Panc1 (cell line): ENCODE results near the gene FEV. TPM values are rescaled to one million over a fixed set of nuclear protein-coding genes. Genes with fewer than 3 reads are reported as not detected.

ENCODE experiments used
- ATAC-seq: fragments of 200-7000 bp; cut with Tn5 transposase; 2 replicates; pipeline ENCODE4 v1.9.1; 2020; ENCODE audit warnings: mild to moderate bottlenecking, moderate library complexity
- BruUV-seq: library from RNA; stranded (reverse); fragments of 400-500 nt; replicated peaks from 2 replicates; lab custom pipeline; 2021; lab: Mats Ljungman, UMichigan
- CTCF ChIA-PET: fragments of 300-600 bp; sonication (Branson Sonifier 250); formaldehyde crosslinking; loops from one replicate; lab custom pipeline; 2022; ENCODE audit warnings: antibody characterized with exemption; lab: Charles Lee
- POLR2A ChIA-PET: fragments of 300-600 bp; sonication (Branson Sonifier 250); formaldehyde crosslinking; loops from one replicate; lab custom pipeline; 2022; ENCODE audit warnings: antibody characterized with exemption; lab: Charles Lee
- DNase-seq: peaks from one replicate; pipeline ENCODE4 v3.0.0-alpha.2; 2010; ENCODE audit warnings: low read depth, low spot score
- H3K27ac ChIP-seq: 2 replicates; pipeline ENCODE4 v1.5.1; 2011; ENCODE audit warnings: mild to moderate bottlenecking, low read length, inconsistent platforms
- H3K27me3 ChIP-seq: fragments of 200-500 bp; sonication (Bioruptor generic); 2 replicates; pipeline ENCODE4 v1.6.0; 2014; ENCODE audit warnings: low read length, inconsistent platforms; ENCODE audit not compliant: control insufficient read depth, insufficient read depth
- H3K36me3 ChIP-seq: fragments of 200-500 bp; sonication (Bioruptor generic); 2 replicates; pipeline ENCODE4 v1.5.1; 2014; ENCODE audit warnings: inconsistent platforms, mild to moderate bottlenecking, low read length, moderate library complexity; ENCODE audit not compliant: control insufficient read depth, insufficient read depth
- H3K4me1 ChIP-seq: 2 replicates; pipeline ENCODE4 v1.5.1; 2011; ENCODE audit warnings: inconsistent platforms, mild to moderate bottlenecking, low read length, moderate library complexity; ENCODE audit not compliant: control insufficient read depth, insufficient read depth
- H3K4me3 ChIP-seq, 2 experiments: 2 replicates each; pipeline ENCODE4 v1.5.1; 2011 to 2012; ENCODE audit warnings: low read depth in 2 of 2, low read length in 2 of 2, mild to moderate bottlenecking in 2 of 2, inconsistent platforms in 1 of 2, moderate library complexity in 1 of 2
- H3K9me3 ChIP-seq: fragments of 200-500 bp; sonication (Bioruptor generic); 2 replicates; pipeline ENCODE4 v1.5.1; 2014; ENCODE audit warnings: low read depth, mild to moderate bottlenecking, inconsistent platforms, low read length, moderate library complexity; ENCODE audit not compliant: control insufficient read depth, insufficient read depth
- CTCF ChIP-seq: fragments of 450-650 bp; IDR thresholded peaks from 2 replicates; pipeline ENCODE4 v1.5.1; 2017; ENCODE audit warnings: mild to moderate bottlenecking
- POLR2AphosphoS5 ChIP-seq: IDR thresholded peaks from 2 replicates; pipeline ENCODE4 v1.6.1; 2012; ENCODE audit warnings: mild to moderate bottlenecking, low read depth, low read length, moderate library complexity
- SIN3A ChIP-seq: IDR thresholded peaks from 2 replicates; pipeline ENCODE4 v1.6.1; 2012; ENCODE audit warnings: low read depth, mild to moderate bottlenecking, low read length, moderate library complexity, borderline replicate concordance; ENCODE audit not compliant: insufficient read depth
- TCF7L2 ChIP-seq: IDR thresholded peaks from 2 replicates; pipeline ENCODE4 v1.6.1; 2011; ENCODE audit warnings: mild to moderate bottlenecking, low read depth, low read length, inconsistent platforms
- in situ Hi-C: cut with HindIII; loops from 2 replicates; pipeline ENCODE4 v1.10.0; 2016; ENCODE audit warnings: low sequenced_read_pairs, low pct_unique_long_range_greater_than_20kb
- intact Hi-C: fragments of 100-400 bp; cut with micrococcal nuclease; formaldehyde crosslinking; loops from one replicate; pipeline ENCODE4 v1.10.0; 2022; ENCODE audit not compliant: unreplicated experiment
- total RNA-seq: library from RNA; stranded (reverse); gene quantifications from one replicate; pipeline ENCODE4 v1.2.1, GENCODE V29; 2021; ENCODE audit not compliant: unreplicated experiment
- TF ChIP-seq, protein P1 (sequence below), 2 experiments: IDR thresholded peaks; 2 replicates each; pipeline ENCODE4 v1.6.1; 2011 to 2012; ENCODE audit warnings: low read depth in 2 of 2, control low read depth in 1 of 2, low read length in 1 of 2, mild to moderate bottlenecking in 1 of 2, moderate library complexity in 1 of 2; ENCODE audit not compliant: insufficient read depth in 1 of 2

The FEV gene
- total RNA-seq, 1 experiment from 2014 or later = not detected

- CTCF ChIA-PET = no interaction called here
- in situ Hi-C loops = no loop called here
- peaks cover 9% of the 10 kb centered on the region; the same call in 1 of the 2 replicates for H3K27me3 ChIP-seq
These were observed 5.1 kb upstream of the FEV start for GRCh38 chr2:218990052-218990451.

DNA sequence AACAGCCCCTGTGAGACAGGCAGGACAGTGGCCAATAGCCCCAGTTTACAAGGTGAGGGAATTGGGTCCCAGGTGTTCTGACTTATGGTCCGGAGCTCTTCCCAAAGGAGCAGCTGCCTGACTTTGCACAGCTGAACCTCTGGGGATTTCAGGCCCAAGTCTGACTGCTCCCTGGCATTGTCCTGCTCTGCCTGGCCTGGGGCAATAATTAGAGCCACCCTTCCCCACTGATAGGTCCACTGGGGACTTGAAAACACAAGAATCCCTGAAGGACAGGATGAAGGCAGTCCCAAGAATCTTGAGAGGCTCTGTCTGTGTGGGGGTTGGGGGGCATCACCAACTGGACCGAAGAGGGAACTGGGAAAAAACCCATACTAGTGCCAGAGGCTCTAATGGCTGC, 3.7 kb upstream of the FEV start:
- POLR2A ChIA-PET = no interaction called here
- BruUV-seq = no TSS peak
- Histone ChIP-seq H3K9me3 (no peaks in the 10 kb centered on the region), H3K36me3 (no peaks in the 10 kb centered on the region), H3K27ac (no peak overlapping the region), H3K4me1 (no peaks in the 10 kb centered on the region), H3K27me3 (peaks cover 11% of the 10 kb centered on the region; the same call in 1 of the 2 replicates), H3K4me3 (no peak overlapping the region)
- CTCF ChIA-PET = no interaction called here
- no peak for DNase-seq
- TF ChIP-seq CTCF = no peak
- no peak for TF ChIP-seq SIN3A
- no peak for TF ChIP-seq POLR2AphosphoS5
- TF ChIP-seq, protein P1, sequence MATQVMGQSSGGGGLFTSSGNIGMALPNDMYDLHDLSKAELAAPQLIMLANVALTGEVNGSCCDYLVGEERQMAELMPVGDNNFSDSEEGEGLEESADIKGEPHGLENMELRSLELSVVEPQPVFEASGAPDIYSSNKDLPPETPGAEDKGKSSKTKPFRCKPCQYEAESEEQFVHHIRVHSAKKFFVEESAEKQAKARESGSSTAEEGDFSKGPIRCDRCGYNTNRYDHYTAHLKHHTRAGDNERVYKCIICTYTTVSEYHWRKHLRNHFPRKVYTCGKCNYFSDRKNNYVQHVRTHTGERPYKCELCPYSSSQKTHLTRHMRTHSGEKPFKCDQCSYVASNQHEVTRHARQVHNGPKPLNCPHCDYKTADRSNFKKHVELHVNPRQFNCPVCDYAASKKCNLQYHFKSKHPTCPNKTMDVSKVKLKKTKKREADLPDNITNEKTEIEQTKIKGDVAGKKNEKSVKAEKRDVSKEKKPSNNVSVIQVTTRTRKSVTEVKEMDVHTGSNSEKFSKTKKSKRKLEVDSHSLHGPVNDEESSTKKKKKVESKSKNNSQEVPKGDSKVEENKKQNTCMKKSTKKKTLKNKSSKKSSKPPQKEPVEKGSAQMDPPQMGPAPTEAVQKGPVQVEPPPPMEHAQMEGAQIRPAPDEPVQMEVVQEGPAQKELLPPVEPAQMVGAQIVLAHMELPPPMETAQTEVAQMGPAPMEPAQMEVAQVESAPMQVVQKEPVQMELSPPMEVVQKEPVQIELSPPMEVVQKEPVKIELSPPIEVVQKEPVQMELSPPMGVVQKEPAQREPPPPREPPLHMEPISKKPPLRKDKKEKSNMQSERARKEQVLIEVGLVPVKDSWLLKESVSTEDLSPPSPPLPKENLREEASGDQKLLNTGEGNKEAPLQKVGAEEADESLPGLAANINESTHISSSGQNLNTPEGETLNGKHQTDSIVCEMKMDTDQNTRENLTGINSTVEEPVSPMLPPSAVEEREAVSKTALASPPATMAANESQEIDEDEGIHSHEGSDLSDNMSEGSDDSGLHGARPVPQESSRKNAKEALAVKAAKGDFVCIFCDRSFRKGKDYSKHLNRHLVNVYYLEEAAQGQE (IDR thresholded peaks at IDR 0.05; ENCODE audit: insufficient read depth in 1 of 2, low read depth in 2 of 2, low read length in 1 of 2) = no peak
- no peak for TF ChIP-seq TCF7L2
- in situ Hi-C loops = no loop called here
- intact Hi-C loops = no loop called here
- ATAC-seq = no peak

More at GRCh38 chr2:218990052-218990451, 5.1 kb upstream of the FEV start:
- no peak overlapping the region for H3K27ac ChIP-seq
- intact Hi-C loops = loop anchor here (10.0 kb wide), 1 partner anchor 165 kb away; no protein-coding TSS in a partner anchor
- TF ChIP-seq, protein P1 (IDR thresholded peaks at IDR 0.05; ENCODE audit: insufficient read depth in 1 of 2, low read depth in 2 of 2, low read length in 1 of 2) = no peak
- TF ChIP-seq TCF7L2 = no peak
- TF ChIP-seq CTCF = no peak
- no peak for TF ChIP-seq SIN3A
- TF ChIP-seq POLR2AphosphoS5 = no peak
- no peaks in the 10 kb centered on the region for H3K36me3 ChIP-seq
- no peak for DNase-seq
- H3K9me3 ChIP-seq = no peaks in the 10 kb centered on the region
- POLR2A ChIA-PET = no interaction called here
- no peaks in the 10 kb centered on the region for H3K4me1 ChIP-seq
- H3K4me3 ChIP-seq = no peak overlapping the region
- no TSS peak for BruUV-seq
- ATAC-seq = no peak
